ENCODE measurements around the gene MICU1. TPM values are rescaled to one million over a fixed set of nuclear protein-coding genes. Genes with fewer than 3 reads are reported as not detected.
"Not testable (repeated sequence)": the region's sequence is repeated elsewhere in the genome, so short reads cannot be mapped to it uniquely, and the experiment has no call there.

Gene MICU1
- total RNA-seq, 1 experiment from 2014 or later, result 53.7 TPM

DNA sequence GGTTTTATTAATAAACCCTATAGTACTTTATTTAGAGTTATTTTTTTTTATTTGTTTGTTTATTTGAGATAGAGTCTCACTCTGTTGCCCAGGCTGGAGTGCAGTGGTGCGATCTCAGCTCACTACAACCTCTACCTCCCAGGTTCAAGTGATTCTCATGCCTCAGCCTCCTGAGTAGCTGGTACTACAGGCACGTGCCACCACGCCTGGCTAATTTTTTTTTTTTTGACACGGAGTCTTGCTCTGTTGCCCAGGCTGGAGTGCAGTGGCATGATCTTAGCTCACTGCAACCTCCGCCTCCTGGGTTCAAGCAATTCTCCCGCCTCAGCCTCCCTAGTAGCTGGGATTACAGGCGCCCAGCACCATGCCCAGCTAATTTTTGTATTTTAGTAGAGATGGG lies 279.8 kb downstream of the MICU1 start:
- not testable (repeated sequence) for DNase-seq (ENCODE audit: low read depth)

DNA sequence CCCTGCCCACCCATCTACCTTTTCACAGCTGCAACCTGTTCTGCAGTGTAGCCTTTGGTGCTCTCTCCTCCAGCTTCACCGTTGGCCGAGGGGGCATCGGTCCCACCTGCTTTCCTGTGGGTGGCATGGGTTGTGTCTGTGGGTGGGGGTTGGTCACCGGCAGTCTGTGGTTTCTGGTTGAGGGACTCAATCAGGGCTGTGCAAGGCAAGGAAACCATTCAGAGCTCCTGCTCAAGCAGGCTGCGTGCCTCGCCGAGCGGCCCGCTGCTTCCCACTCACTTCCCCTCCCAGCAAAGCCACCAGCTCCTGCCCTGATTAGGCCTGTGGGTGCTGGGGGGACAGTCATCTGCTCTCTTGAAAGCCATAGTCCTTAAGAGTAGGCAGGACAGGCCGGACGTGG lies 280.9 kb downstream of the MICU1 start:
- no peak for DNase-seq (ENCODE audit: low read depth)

DNA sequence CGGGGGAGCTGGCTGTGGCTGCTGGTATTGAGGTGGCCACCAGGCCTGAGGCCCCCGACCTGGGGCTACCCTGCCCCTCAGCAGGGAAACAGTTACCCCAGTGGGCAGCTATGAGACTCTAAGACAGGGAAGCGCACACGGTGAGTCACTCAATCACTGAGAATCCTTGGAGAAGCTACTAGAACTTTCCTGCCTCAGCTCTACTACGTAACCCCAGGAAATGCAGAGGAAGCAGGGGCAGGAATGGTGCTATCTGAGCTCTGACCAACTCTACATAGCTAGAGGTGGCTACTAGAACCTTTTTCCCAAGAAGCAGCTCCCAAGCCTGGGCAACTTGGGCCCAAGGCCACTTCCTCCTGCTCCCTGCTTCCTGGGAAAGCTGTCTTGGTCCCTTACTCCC lies 283.0 kb downstream of the MICU1 start:
- DNase-seq (ENCODE audit: low read depth), result no peak

DNA sequence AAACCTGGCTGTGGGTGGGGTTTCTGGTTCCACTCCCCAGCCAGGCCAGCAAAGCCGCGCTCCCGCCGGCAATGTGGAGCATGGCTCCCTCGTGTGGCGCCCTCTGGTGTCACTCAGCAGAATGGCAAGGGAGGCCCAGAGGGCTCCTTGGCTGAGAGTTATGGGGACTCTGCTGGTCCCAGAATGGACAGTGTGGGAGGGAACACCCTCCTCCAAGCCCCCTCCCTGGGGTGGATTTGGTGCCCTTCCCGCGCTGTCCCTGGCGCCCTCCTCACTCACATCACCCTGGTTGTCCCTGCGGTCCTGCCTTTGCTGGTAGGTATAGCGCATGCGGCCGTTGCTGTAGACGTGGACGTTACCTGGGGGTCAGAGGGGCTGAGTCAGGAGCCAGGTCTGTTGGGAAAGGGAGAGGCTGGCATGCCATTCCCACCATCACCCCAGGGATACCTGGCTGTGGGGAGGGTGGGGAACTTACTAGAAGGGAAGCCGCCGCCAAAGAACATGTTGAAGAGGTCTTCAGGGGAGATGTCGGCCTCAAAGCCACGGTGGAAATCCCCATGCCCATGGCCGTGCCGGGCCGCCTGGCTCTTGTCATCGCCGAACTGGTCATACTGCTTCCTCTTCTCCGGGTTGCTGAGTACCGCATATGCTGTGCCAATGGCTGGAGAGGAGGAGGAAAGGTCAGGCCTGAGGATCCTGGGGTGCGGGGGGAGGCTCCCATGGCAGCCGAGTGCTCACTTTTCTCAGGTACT lies 285.2 kb downstream of the MICU1 start:
- DNase-seq (ENCODE audit: low read depth), result no peak

DNA sequence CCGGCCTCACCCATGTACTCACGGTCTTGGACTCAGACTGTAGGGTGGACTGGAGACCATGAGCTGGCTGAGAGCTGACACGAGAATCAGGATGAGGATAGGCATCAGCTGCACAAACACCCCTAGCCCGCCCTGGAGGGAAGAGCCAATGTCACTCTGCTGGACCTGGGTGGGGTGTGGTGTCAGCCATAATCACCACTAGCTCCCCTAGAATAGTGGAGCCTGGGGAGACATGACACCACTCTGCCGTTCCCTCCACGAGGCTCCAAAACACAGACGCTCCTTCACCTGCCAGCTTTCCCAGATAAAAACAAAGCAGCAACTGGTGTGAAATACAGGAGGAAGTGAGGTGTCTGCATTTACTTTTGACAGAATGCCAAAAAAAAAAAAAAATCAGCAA lies 287.7 kb downstream of the MICU1 start:
- no peak for DNase-seq (ENCODE audit: low read depth)

DNA sequence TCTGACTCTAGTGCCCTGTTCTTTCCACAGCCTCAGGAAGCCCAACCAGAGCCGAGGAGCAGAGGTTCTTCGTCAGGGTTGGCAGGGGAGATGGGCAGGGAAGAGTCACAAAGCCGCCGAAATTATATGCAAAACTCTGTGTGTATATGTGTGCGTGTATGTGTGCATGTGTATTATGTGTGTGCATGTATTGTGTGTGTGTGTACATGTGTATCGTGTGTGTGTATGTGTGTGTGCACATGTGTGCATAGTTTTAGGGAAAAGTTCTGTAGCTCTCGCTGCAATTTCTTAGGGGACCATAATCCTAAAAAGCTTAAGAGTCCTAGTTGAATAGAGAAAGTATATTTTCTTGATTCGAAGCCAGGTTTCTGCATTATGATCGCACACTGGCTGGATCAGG lies 288.2 kb downstream of the MICU1 start:
- no peak for DNase-seq (ENCODE audit: low read depth)

DNA sequence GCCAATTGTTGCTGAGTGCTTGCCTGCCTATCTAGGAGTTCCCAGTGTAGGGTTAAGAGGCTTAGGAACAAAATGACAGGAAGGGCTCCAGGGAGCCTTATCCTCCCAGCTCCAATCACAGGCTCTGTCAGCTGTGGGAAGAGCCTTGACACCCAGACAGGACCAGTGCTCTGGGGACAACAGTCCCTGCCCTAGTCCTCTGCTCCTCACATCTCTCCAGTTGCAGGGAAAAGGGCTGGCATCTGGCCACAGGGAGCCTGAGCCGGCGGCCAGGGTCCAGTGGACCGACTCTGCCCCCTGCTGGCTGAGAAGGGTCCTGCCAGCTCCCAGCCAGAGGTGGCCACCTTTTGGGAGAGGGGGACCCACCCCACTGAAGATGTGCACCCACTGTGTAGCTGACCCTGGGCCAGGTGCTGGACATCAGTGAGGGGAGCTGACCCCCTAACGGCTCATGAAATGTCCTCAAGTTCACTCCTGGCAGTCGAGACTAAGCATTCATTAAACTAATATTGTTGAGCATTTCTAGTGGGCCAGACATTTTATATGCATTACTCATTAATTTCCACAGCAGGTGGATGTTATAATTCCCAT lies 288.7 kb downstream of the MICU1 start:
- peak; percentile 61 for DNase-seq (ENCODE audit: low read depth)

DNA sequence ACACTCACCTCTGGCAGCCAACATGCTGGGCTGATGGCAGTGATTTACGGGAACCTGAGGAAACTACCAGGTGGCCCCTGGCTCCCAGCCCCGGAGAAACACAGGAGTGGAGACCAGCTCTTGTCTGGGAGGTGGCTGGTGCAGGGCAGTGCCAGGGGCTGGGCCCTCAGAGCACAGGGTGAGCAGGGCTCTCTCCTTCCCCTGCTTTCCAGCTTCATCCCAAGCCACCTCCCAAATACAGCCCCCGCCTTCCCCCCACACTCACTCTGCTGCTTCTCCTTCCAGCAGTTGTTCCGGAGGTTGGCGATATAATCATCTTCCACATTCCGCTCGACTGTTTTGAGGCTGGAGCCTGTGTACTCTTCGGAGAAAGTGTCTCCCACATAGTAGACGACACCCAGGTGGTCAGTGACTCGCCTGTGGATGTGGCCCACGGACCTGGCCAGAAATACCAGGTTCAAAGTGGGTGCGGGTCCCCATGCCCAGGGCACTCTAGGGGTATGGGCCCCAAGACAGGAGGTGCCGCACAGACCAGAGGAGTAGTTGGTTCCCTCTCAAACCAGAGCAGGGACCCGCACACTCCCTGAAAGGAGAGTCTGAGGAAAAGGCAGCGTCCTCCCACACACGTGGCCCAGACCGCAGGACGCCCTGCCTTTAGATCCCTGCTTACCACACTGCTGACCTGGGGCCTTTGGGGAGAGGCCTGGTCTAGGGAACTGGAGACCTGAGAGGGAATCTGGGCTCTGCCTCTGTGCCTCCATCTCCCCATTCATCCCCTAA lies 289.4 kb downstream of the MICU1 start:
- no peak for DNase-seq (ENCODE audit: low read depth)

DNA sequence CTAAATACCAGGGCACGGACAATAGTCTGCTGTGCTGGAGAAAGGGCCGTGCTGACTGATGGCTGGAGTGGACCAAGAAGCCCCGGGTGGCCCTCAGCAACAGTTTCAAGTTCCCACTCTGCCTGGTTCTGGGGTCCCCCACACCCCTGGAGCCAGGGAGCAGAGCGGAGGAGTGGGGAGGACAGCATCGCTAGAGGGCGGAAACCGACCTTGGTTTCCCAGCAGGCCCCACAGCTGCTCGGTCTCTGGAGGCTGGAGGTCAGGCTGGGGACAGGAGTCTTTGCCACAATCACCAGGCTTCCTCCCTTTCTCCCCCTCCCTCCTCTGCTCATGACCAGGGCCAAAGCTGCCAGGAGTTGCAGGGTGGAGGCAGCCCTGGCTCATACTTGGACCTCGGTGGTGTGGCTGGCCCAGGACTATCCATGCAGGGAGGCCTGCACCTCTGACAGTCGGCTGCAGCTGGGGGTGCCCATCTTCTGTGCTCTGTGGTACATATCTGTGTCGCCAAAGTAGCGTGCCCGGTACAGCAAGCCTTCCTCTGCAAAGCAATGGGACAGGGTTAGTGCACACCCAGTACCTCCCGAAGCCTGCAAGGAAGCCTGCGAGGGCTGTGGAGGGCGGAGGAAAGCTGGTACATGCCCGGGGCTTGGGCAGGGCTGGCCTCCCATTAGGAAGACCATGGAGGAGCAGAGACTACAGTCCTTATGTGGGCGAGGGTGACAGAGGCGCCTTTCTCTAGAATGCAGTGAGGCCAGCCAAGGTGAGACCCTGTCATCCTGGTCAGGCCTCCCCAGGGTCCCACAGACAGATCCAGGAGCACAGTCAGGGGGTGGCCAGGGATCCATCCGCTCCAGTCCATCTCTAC lies 290.3 kb downstream of the MICU1 start:
- peak; percentile 88 for DNase-seq (ENCODE audit: low read depth)

DNA sequence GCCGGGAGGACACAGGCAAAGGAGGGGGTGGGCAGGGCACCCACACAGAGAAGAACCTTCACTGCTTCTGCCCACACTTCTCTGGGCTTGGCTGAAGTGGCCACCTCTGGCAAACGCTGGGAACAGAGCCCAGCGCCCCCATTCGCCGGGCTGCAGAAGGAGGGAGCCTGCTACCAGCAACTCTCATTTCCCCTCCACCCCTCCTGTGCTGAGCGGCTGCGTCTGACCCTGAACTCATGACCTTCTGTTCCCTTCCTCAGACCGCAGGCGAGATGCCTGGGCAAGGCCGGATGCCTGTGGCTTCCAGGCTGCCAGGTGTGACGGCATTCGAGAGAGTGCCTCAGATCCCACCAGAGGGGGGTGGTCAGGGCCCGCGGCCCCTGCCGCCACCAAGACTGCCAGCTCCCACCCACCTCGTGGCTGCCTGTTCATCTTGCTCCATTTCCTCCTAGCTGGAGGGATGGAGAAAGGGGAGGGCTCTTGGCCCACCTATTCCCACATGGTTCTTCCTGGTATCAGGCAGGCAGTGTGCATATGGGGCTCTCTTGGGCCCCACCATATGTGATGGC lies 291.0 kb downstream of the MICU1 start:
- peak; percentile 96 for DNase-seq (ENCODE audit: low read depth)

DNA sequence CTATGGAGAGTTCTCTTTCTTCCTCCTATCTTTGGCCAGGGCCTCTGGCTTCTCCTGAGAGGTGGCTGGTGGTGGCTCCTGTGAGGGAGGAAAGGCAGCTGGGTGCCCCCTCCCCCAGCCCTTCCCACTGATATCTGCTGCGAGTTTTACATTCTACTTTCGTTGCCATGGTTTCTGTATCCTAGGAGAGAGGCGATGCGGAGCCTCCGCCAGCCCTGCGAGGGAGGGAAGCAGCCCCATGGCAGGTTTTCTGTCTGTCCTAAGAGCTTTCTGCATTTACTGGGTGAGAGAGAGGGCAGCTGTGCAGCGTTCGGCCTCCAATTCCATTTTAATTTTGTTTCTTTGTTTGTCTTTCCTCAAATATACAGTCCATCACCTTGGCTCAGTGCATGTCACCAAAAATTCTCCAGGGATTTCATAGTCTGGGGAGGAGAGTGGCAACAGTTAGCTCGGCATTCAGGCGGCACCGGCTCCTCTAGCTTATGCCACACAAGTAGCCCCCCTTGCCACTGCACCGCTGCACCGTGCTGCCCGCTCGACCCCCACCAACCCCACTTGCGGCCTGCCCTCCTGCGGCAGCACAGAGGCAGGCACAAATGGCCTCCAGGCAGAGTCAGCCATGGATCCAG lies 291.6 kb downstream of the MICU1 start:
- DNase-seq (ENCODE audit: low read depth), result peak; percentile 59

DNA sequence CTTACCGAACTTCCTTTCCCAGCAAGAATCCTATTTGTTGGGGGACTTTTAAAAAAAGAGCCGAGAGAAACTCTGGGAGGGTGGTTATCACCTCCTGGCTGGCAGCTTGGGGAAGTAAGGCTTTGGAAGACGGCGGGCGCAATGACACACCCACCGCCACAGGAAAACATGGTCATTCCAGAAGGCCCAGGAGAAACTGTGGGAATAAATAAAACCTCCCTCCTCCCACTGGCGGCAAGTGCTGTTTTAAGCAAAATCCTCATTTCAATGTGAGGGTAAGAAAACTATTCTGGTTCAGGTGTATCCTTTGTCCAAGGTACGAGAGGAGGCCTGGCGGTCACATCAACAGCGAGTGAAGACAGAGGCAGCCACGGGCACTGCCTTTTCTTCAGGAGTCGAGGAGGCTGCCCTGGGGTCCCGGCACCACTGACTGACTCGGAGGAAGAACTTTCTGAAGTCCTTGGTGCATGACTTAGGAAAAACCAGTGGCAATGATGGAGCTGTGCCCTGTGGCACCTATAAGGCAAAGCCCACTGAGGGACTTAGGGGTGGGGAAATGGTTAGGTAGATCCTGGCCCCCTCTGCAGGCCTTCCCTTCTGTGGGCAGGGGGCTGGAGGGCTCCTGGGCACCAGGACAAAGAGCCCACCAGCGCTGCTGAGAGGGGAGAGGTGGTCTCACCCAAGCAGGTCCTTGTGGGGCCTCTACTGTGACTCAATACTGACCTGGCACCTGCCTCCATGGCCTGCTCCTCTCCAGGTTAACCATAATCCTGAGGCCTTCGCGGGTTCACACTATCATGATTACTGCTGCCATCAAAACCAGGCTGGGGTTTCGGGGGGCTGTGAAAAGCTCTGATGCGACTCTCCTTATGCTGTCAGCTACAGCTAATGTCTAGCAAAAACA lies 292.5 kb downstream of the MICU1 start:
- no peak for DNase-seq (ENCODE audit: low read depth)

DNA sequence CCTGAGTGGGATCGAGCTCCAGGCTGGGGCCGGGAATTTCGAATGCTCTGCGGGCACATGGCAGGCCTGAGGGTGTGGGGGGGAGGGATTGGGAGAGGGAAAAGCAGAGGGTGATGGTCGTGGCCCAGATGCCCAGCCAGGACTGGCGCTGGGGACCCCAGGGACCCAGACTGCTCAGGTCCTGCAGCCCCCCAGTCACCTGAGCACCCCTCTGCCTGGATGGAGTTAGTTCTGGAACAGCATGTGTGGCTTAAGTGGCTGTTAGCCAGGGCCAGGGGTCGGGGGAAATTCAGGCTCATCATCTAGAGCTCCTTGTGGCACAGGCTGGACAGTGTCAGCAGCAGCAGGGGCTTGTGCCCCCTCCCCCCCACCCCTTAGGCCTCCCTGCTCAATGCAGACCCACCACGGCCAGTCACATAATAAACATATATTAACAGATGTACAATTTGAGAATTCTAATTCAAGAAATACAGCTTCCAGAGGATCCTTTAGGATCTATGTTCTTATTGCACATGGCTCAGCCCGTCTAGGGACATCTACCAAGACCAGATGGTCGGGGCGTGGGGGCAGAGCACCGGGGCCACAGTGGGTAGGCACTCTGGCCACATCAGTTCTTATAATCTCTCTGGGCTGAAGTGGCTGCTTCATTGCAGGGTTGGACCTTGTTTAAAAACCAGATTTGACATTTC lies 293.3 kb downstream of the MICU1 start:
- DNase-seq (ENCODE audit: low read depth), result no peak

DNA sequence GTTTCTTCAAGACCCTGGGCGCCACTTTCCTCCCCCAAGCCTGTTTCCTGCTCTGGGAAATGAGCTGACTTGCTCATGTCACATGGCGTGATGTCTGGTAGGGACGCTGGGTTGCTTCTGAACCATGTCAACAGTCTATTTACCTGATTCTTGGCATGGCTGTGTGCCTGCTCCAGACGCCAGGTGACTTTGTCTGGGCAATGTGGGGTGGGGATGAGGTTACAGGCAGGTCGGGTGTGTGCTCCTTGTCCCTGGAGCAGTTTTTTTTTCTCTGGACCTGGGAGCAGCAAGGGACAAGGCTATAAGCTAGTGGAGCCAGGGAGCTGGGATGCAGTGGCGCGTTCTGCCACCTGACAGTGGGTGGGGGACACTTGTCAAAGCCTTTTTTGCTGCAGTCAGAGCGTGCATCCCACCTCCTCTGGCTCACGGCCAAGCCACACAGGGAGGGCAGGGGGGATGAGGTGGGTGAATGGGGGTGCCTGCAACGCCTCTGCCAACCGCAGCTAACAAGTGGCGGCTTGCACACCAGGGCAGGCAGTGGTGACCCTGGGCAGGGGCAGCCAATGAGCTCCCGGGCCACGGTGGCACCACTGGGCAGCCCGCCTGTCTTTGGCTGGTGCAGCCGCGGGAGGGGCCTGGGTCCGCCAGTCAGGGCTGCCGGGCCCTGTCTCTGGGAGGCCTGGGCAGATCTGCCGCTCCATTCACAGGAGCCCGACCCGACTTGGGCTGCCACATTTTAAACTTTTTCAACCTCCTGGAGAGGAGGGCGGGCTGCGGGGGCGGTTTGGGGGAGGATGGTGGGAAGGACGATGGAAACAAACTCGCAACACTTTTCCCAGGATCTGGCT lies 294.1 kb downstream of the MICU1 start:
- peak; percentile 88 for DNase-seq (ENCODE audit: low read depth)

DNA sequence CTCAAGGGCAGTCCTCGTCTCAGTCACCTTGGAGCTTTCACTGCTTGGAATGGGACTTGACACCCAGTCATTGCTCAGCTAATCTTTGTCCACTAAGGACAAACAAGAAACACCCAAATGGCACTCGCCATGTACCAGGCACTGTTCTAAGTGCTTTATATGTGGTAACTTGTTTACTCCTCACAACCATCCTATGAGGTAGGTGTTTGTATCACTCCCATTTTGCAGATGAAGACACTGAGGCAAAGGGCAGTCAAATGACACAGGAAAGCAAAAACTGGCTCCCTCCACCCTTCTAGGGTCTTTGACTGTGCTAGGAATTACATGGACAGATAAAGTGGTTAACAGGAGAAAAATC lies 295.8 kb downstream of the MICU1 start:
- no peak for DNase-seq (ENCODE audit: low read depth)

DNA sequence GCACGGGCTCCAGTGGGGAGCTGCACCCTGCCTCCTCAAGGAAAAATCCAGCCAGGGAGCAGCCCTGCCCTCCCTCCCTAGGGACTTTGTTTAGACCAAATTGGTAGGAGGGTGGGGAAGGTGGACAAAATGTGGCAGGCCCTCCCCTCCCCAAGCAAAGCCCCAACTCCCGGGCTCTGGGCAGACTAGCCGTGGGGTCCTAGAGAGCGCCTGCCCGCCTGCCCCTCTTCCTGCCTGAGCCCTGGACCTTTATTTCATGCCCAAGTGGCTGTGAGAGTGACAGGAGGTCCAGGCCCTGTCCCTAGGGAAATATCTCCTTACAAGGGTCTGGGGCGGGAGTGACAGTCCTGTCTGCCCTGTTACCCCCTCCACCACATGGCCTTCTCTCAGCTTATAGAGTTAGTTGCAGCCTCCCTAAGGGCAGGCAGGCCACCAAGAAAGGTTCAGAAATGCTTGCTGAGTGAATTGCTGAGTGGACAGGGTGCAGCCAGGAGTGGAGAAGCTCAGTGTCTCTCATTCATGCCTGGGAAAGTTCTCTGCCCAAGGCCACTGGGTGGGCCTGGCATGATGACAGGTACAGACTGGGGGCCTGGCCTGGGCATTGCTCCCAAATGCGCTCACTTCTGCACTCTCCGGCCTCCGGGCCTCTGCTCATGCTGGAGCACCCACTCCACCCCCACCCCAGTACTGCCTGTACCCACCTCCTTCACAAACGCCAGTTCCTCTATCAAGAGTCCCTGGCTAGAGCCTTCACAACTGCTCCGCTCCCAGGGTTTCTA lies 296.4 kb downstream of the MICU1 start:
- DNase-seq (ENCODE audit: low read depth), result no peak

DNA sequence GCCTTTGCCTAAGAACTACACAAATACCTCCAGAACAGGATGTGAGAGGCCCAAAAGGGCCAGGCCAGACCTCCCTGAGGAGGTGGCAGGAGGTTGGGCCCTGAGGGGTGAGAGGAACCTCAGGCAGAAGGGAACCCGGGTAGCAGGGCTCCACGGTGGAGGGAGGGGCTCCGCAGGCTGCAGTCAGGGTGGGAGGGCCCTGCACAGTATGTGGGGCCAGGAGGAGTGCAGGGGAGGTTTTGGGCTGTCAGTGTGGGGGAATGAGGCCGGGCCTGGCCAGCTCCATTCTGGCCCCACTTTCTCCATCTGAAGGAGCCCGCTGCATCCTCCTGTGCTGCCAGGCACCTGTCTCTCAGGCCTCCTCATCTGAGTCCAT lies 297.1 kb downstream of the MICU1 start:
- DNase-seq (ENCODE audit: low read depth), result no peak
